Measurements from ENCODE around the gene RAB11FIP5.

DNA sequence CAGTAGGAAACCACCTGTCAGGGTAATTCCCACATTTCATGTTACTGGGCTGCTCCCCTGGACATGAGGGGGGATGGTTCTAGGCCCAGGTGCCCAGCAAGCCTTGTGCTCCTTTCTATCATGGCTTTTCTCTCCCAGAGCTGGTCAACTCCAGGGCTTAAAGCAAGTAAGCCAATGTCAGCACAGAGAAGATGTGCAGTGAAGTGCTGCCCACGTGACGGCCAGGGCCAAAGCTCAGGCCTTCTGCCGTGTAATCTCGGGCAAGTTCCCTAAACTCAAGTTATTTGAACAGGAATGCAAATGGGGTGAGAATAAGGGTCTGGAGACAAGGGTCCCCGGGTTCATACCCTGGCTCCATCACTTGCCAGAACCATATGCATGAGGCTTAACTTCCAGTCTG lies 57.8 kb downstream of the RAB11FIP5 start:
- TF ChIP-seq POLR2AphosphoS5 (IDR thresholded peaks at IDR 0.05; ENCODE audit: low read depth, low read length) (no peak), POLR2A (IDR thresholded peaks at IDR 0.05; ENCODE audit: low read depth, low read length) (no peak), SPI1 (IDR thresholded peaks at IDR 0.05; ENCODE audit: low read depth, low read length) (no peak)

Data from GM12891 (cell line).